GM21528 (cell line): ENCODE data around the gene PIAS1.
A peak's percentile ranks its signal among the peaks of the same experiment; 100 is the strongest.
"Not testable (repeated sequence)": the region's sequence is repeated elsewhere in the genome, so short reads cannot be mapped to it uniquely, and the experiment has no call there.

Source experiments
- ATAC-seq: cut with Tn5 transposase; IDR thresholded peaks from one replicate; pipeline ENCODE4 v1.9.1; 2021; ENCODE audit warnings: mild to moderate bottlenecking, moderate library complexity; ENCODE audit not compliant: unreplicated experiment, low FRiP score

Gene PIAS1

DNA sequence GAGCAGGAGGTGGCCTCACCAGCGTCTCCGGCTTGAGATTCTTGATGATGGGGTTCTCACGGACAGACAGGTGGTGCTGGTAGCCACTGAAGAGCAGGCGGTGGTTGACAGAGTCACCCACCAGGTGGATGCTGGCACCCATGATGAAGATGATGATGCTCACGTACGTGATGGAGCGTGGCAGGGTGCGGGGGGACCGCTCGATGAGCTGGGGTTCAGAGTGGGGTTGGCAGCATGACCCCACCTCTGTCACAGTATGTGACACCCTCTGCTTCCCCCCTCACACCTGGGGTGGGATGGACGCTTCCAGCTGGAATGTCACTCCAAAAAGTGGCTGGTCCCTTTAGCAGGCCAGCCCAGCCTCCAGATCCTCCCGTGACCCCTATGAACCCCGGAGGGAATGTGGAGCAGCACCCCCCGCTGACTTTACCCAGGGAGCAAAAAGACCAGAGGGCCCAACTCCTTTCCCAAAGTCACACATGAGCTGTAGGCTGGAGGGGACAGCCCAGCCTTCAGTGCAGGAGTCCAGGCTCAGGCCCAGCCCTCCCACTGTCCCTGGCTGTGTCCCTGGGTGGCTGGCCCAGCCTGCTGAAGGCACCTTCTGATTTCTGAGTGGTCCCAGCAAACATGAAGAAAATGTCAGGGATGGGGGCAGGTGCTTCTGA lies 157.7 kb downstream of the PIAS1 start:
- ATAC-seq = no peak

DNA sequence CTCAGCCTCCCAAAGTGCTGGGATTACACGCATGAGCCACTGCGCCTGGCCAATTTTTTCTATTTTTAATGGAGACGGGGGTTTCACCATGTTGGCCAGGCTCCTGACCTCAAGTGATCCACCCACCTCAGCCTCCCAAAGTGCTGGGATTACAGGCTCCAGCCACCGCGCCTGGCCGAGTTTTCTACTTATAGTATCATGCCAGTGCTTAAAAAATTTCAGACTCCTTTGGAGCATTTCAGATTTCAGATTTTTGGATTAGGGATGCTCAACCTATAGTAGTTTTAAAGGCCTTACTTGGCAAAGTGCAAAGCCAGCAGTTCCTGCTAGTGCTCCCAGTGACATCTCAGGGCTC lies 159.4 kb downstream of the PIAS1 start:
- ATAC-seq = not testable (repeated sequence)

DNA sequence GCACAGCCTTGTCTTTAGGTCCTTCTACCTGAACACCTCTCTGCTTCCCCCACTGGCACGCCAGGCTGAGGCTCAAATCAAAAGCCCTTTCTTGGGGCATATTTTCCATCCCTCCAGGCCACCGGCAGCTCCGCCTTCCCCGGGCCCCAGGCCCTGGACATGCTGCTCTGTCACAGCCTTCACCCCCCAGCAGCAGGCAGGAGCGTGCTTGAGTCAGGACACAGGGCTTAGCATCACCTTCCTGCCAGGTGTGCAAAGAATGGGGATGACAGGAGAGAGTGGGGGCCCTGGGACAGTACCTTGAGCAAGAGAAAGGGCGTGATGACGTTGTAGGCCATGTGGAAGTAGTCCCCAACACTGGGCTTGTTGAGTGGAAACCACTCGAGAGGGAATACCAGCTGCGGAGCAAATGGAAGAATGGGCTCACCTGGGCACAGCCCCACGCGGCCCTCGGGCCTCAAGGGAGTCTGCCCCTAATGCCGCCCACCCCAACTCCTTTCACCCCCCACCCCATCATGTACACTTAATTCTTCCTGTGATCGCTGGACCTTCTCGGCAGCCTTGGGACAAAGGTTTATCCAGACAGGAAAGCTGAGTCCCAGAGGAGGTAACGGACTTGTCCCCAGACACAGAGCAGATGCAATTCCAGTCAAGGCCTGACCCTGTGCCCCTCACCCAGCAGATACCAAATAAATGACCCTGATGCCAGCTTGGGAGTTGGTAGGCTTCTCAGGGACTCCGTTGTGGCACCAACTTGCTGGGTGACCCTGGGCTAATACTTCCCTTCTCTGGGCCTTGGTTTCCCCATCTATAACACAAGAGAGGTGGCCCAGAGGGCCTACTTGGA lies 160.1 kb downstream of the PIAS1 start:
- no peak for ATAC-seq

DNA sequence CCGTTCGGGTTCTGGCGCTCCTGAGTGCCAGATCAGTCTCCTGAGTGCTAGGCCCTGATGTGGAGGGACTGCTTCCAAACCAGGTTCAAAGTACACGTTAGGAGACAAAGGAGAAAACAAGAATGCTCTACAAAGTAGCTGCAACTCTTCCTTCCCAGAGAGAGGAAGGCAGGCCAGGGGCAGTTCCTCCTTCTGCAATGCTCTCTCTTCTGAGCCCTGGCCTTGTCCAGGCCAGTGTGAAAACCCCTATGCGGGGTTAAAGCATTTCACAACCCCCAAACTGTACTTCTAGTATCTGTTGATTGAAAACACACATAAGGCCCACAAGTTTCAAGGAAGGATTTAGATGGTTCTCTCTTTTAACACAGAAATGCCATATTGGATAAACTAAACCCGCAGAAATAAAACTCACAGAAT lies 160.7 kb downstream of the PIAS1 start:
- no peak for ATAC-seq

DNA sequence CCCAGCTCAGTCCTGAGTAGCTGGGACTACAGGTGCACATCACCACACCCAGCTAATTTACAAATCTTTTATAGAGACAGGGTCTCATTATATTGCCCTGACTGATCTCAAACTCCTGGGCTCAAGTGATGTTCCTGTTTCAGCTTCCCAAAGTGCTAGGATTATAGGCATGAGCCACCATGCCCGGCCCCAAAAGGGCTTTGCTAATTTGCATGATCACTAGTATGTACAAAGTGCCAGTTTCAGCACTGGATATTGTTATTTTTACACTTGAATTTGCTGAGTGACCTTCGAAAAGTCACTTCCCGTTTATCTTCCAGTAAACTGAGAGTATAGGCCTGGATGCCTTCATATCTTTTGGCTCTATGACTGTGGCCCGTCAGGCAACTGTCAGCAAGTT lies 163.2 kb downstream of the PIAS1 start:
- no peak for ATAC-seq

DNA sequence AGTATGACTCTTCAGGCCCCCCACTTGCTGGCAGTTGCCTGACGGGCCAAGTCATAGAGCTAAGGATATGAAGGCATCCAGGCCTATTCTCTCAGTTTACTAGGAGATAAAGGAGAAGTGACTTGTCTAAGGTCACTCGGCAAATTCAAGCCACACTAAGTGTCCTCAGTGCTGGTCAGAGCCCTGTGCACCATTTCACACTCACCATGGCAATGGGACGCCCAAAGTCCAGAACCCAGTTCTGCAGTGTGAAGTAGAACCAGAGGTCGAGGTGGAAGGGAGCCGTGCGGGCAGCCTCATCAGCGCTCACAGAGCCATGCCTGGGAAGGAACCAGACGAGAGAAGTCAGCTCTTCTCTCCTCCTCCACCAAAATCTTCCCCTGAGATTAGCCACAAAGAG lies 164.2 kb downstream of the PIAS1 start:
- no peak for ATAC-seq

DNA sequence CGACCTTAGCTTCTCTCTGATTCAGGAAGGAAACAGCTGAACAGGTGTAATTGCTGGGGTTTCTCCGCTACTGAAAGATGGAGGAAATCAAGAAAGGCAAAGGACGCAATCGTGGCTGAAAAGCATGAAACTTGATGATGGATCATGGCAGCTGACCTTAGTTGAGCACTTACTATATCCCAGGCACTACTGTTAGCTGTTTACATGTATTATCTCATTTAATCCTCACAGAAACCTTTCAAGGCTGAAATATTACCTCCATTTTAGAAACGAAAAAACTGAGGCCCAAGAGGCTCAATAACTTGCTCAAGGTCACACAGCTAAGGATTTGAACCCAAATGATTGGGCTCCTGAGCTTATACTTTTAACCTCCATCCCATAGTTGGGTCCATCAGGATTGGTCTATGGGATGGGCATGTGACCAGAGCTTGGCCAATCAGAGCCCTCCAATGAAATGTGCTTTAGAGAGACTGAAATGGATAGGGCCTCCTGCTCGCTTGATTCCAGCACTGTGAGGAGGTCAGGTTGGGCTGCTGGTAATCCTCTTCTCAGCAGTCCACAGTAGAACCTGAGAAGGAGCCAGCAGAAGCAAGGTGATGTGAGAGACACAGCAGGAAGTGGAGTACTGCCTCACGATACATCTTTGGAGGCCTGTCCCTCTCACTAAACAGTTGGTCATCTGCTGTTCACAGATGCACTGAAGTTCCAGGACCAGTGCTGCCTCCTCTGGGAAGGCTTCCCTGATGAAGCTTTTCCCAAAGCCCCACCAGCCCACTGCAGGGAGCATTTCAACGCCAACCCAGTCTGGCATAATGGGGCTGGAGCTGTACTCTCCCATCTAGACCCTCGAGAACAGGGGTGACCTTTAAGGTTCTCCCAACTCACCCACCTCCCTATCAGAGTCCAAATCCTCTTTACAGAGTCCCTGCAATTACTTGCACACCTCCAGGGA lies 165.0 kb downstream of the PIAS1 start:
- ATAC-seq = no peak

DNA sequence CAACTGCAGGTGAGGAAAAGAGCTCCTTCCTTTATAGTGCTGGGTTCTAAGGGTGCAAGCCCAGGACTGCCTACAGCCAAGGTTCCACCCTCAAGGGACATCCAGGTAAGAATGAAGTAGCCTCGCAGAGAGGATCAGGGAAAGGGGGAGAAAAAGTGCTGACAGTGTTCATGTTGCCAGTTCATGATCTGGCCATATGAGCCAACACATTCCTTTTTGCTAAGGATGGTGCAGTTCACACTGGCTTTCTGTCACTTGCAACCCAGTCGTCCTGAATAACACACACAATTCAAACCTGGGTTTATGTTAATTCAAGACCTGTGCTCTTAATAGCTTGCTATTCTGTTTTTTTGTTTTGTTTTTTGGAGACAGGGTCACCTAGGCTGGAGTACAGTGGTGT lies 166.4 kb downstream of the PIAS1 start:
- no peak for ATAC-seq

DNA sequence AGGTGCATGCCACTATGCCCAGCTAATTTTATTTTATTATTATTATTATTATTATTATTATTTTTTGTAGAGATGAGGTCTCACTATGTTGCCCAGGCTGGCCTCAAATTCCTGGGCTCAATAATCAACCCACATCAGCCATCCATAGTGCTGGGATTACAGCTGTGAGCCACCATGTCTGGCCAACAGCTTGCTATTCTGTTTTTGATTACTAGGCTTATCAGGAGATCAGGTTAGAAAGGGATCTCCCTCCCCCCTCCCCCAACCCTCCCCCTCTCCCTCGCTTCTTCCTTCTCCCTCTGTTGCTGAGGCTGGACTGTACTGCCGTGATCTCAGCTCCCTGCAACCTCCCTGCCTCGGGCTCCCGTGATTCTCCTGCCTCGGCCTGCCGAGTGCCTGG lies 166.9 kb downstream of the PIAS1 start:
- ATAC-seq = no peak

DNA sequence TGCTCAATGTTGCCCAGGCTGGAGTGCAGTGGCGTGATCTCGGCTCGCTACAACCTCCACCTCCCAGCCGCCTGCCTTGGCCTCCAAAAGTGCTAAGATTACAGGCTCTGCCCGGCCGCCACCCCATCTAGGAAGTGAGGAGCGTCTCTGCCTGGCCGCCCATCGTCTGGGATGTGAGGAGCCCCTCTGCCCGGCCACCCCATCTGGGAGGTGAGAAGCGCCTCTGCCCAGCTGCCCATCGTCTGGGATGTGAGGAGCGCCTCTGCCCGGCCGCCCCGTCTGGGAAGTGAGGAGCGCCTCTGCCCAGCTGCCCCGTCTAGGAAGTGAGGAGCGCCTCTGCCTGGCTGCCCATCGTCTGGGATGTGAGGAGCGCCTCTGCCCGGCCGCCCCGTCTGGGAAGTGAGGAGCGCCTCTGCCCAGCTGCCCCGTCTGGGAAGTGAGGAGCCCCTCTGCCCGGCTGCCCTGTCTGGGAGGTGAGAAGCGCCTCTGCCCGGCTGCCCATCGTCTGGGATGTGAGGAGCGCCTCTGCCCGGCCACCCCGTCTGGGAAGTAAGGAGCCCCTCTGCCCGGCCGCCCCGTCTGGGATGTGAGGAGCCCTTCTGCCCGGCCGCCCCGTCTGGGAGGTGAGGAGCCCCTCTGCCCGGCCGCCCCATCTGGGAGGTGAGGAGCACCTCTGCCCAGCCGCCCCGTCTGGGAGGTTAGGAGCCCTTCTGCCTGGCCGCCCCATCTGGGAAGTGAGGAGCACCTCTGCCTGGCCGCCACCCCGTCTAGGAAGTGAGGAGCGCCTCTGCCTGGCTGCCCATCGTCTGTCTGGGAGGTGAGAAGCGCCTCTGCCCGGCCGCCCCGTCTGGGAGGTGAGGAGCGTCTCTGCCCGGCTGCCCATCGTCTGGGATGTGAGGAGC lies 167.7 kb downstream of the PIAS1 start:
- not testable (repeated sequence) for ATAC-seq

DNA sequence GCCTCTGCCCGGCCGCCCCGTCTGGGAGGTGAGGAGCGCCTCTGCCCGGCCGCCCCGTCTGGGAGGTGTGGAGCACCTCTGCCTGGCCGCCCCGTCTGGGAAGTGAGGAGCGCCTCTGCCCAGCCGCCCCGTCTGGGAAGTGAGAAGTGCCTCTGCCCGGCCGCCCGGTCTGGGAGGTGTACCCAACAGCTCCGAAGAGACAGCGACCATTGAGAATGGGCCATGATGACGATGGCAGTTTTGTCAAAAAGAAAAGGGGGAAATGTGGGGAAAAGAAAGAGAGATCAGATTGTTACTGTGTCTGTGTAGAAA lies 168.3 kb downstream of the PIAS1 start:
- ATAC-seq = not testable (repeated sequence)

DNA sequence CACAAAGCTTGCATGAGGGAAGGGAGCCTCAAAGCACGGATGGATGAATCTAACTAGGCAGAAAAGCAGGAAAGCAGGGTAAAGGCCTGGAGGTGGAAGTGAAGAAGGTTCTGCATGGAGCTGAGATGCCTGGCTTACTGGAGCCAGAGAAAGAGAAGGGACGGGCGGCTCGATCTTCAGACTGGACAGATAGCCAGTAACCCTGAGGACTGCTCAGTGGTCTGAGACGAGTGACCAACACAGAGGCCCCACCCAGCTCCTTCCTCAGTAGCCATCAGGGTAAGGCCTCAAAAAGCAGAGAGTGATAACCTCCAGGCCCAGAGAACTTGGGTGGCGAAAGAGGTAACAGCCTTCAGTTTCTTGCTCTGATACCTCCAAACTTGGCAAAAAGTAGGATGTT lies 169.1 kb downstream of the PIAS1 start:
- no peak for ATAC-seq

DNA sequence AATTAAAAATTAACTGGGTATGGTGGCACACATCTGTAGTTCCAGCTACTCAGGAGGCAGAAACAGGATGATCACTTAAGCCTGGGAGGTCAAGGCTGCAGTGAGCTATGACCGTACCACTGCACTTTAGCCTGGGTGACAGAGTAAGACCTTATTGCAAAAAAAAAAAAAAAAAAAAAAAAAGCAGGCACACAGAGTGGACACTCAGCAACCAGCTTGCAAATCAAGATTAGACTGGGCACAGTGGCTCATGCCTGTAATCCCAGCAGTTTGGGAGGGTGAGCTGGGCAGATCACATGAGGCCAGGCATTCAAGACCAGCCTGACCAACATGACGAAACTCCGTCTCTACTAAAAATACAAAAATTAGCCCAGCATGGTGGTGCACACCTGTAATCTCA lies 170.0 kb downstream of the PIAS1 start:
- ATAC-seq = no peak

DNA sequence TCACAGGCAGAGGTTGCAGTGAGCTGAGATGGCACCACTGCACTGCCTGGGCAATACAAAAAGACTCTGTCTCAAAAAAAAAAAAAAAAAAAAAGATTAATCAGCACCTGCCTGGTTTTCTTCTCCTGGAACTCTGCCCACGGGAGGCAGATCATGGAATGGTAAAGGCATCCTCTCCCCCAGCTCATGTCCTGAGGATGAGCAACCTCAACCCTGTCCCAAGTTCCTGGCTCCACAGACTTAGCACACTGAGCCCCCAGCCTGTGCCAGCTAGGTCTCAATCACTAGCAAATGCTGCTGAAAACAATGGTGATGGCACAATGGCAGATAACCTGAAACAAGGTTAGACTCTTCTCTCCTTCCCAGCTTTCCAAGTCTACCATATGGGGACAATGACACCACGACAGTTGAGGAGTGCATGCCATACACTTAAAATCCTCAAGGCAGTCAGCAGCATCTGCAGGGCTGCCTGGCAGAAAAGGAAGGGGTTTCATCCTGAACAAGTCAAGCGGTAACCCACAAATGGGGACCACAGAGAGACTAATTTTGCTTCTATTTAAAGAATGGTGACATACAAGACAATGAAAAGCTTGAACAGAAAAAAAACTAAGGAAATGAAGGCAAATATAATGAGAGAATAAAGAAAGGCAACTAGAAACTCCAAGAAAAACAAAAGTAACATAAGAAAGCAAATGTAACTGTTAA lies 170.6 kb downstream of the PIAS1 start:
- no peak for ATAC-seq

DNA sequence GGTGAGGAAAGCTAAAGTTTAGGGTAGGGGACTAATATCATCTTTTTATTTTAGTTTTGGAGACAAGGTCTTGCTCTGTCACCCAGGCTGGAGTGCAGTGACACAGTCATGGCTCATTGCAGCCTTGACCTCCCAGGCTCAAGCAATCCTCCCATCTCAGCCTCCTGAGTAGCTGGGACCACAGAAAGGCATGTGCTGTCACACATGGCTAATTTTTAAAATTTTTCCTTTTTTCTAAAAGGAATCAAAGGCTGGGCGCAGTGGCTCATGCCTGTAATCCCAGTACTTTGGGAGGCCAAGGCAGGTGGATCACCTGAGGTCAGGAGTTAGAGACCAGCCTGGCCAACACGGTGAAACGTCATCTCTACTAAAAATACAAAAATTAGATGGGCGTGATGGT lies 171.3 kb downstream of the PIAS1 start:
- ATAC-seq = not testable (repeated sequence)

DNA sequence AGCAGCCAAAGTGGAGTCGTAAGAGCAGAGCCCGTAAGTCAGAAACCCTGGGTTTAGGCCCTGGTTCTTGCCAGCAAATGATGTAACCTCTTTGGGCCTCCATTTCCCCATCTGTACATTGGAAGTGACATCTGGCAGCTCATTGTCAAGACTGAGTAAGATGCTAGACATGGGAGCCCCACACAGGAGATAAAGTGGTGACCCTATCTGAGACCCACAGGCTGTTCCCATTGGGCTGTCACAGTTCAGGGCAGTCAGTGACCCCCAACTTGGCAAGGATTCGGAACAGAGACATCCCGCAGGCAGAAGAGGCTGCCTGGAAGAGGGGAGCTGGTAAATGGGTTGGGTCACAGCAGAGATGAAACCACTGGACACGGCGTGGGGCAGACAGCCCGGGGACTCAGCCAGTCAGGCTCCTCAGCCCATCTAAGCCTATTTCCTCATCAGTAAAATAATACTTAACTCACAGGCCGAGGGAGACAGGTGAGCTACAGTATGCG lies 173.6 kb downstream of the PIAS1 start:
- no peak for ATAC-seq

DNA sequence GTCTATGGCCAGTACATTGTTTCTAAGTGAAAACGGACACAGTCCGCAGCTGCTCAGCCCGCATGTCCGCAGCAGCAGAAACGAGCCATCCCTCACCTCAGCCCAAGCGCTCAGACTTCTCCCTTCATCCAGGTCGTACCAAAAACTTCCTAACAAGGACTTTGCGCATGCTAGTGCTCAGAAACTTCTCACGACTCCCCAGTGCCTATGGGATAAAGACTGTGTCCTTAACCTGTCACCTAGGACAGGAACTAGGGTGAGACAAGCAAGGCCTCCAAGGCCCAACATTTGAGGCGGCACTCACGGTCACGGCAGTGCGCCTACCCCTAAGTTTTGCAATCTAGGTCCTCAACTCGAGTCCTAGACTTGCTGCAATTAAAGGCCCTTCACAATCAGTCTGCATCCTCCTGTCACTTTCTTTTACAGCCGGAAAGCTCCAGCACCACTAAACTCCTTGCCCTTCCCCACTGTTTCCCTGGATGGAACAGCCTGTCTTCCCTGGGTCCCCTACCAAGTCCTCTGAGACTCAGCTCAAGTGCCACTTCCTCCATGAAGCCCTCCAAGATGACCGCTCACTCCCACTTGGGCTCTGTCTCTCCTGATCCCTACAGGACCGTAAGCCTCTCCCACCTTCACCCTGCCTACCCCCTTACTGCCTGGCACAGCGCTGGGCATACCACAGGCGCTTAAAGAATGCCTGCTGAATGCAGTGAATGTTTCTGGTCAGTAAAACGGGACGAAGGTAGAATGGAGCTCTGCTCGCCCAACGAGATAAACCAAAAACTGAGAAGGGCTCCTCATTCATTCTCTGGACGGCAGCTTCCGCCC lies 174.2 kb downstream of the PIAS1 start:
- no peak for ATAC-seq

DNA sequence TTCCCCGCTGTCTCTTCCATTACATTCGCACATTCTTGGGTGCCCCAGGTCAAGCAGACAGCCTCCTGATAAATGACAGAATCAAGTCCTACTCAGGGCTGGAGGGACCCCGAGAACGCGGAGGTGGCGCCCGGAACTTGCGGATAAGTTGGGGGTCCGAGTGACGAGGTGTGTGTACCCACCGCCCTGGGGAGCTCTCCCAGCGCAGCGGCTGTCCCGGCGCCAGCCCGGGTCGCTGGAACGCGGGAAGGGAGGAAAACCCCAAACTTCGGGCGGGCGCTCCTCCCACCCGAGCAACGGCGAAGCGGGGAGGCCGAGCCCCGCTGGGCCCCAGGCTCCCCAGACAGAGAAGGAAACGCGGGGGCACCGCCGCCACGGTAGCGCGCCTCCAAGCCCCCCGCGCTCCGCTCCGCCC lies 174.9 kb downstream of the PIAS1 start:
- ATAC-seq = peak; percentile 15
